ENCODE results near the gene UPK3A. TPM values are rescaled to one million over a fixed set of nuclear protein-coding genes. Genes with fewer than 3 reads are reported as not detected.

UPK3A gene
- total RNA-seq, 1 experiment from 2014 or later: 2.0 TPM

- CTCF ChIA-PET: no interaction called here
Observed at GRCh38 chr22:45331486-45331885, 46.7 kb downstream of the UPK3A start.

GRCh38 chr22:45332001-45332400, 47.3 kb downstream of the UPK3A start:
- H3K9me3 Mint-ChIP-seq (ENCODE audit: unreplicated experiment): no peaks in the 10 kb centered on the region
- DNase-seq: no peak
- intact Hi-C loops (cut with micrococcal nuclease; ENCODE audit: unreplicated experiment): no loop called here
- Histone ChIP-seq H3K36me3 (ENCODE audit: control insufficient read depth, insufficient read depth, low read length) (peaks cover 7% of the 10 kb centered on the region; the same call in 1 of the 2 replicates), H3K27me3 (replicated peaks; ENCODE audit: control insufficient read depth, insufficient read depth, low read length) (no peaks in the 10 kb centered on the region), H3K9me3 (no peaks in the 10 kb centered on the region), H3K4me1 (no peaks in the 10 kb centered on the region), H3K4me3 (ENCODE audit: low read depth, low read length) (no peak overlapping the region)
- BruUV-seq (replicated peaks): no TSS peak
- peaks cover 65% of the 10 kb centered on the region for H3K36me3 Mint-ChIP-seq (ENCODE audit: insufficient read depth, unreplicated experiment)
- no peaks in the 10 kb centered on the region for H3K27me3 Mint-ChIP-seq (ENCODE audit: insufficient read depth, unreplicated experiment)
- H3K4me1 Mint-ChIP-seq (ENCODE audit: low read depth, unreplicated experiment): no peaks in the 10 kb centered on the region
- no peak overlapping the region for H3K27ac Mint-ChIP-seq (ENCODE audit: unreplicated experiment)
- no peak for TF ChIP-seq CTCF (IDR thresholded peaks at IDR 0.05; ENCODE audit: insufficient read depth in 1 of 2, low read depth in 1 of 2, low read length in 1 of 2, severe bottlenecking in 1 of 2, unreplicated experiment in 1 of 2)
- no peak overlapping the region for H3K4me3 Mint-ChIP-seq (ENCODE audit: unreplicated experiment)
- POLR2A ChIA-PET: no interaction called here
- CTCF ChIA-PET: no interaction called here

More at GRCh38 chr22:45331486-45331885, 46.7 kb downstream of the UPK3A start:
- Histone ChIP-seq H3K36me3 (ENCODE audit: control insufficient read depth, insufficient read depth, low read length) (peaks cover 7% of the 10 kb centered on the region; the same call in 1 of the 2 replicates), H3K4me3 (ENCODE audit: low read depth, low read length) (no peak overlapping the region), H3K9me3 (no peaks in the 10 kb centered on the region), H3K4me1 (no peaks in the 10 kb centered on the region), H3K27me3 (replicated peaks; ENCODE audit: control insufficient read depth, insufficient read depth, low read length) (no peaks in the 10 kb centered on the region)
- H3K27me3 Mint-ChIP-seq (ENCODE audit: insufficient read depth, unreplicated experiment): no peaks in the 10 kb centered on the region
- H3K4me1 Mint-ChIP-seq (ENCODE audit: low read depth, unreplicated experiment): no peaks in the 10 kb centered on the region
- no TSS peak for BruUV-seq (replicated peaks)
- peaks cover 64% of the 10 kb centered on the region for H3K36me3 Mint-ChIP-seq (ENCODE audit: insufficient read depth, unreplicated experiment)
- no peak overlapping the region for H3K27ac Mint-ChIP-seq (ENCODE audit: unreplicated experiment)
- POLR2A ChIA-PET: no interaction called here
- TF ChIP-seq CTCF (IDR thresholded peaks at IDR 0.05; ENCODE audit: insufficient read depth in 1 of 2, low read depth in 1 of 2, low read length in 1 of 2, severe bottlenecking in 1 of 2, unreplicated experiment in 1 of 2): no peak
- no peaks in the 10 kb centered on the region for H3K9me3 Mint-ChIP-seq (ENCODE audit: unreplicated experiment)
- DNase-seq: no peak
- intact Hi-C loops (cut with micrococcal nuclease; ENCODE audit: unreplicated experiment): no loop called here
- no peak overlapping the region for H3K4me3 Mint-ChIP-seq (ENCODE audit: unreplicated experiment)

GRCh38 chr22:45334068-45334467, 49.3 kb downstream of the UPK3A start:
- H3K27ac Mint-ChIP-seq (ENCODE audit: unreplicated experiment): no peak overlapping the region
- H3K4me3 Mint-ChIP-seq (ENCODE audit: unreplicated experiment): no peak overlapping the region
- Histone ChIP-seq H3K27me3 (replicated peaks; ENCODE audit: control insufficient read depth, insufficient read depth, low read length) (no peaks in the 10 kb centered on the region), H3K4me1 (no peaks in the 10 kb centered on the region), H3K9me3 (no peaks in the 10 kb centered on the region), H3K36me3 (ENCODE audit: control insufficient read depth, insufficient read depth, low read length) (peaks cover 3% of the 10 kb centered on the region; the same call in 1 of the 2 replicates), H3K4me3 (ENCODE audit: low read depth, low read length) (no peak overlapping the region)
- no peaks in the 10 kb centered on the region for H3K27me3 Mint-ChIP-seq (ENCODE audit: insufficient read depth, unreplicated experiment)
- peaks cover 74% of the 10 kb centered on the region for H3K36me3 Mint-ChIP-seq (ENCODE audit: insufficient read depth, unreplicated experiment)
- no peaks in the 10 kb centered on the region for H3K9me3 Mint-ChIP-seq (ENCODE audit: unreplicated experiment)
- intact Hi-C loops (cut with micrococcal nuclease; ENCODE audit: unreplicated experiment): no loop called here
- no TSS peak for BruUV-seq (replicated peaks)
- POLR2A ChIA-PET: interaction anchor here (0.6 kb wide), 1 partner anchor 73 kb away, joined by 3 read pairs; no protein-coding TSS in a partner anchor
- no peak for DNase-seq
- CTCF ChIA-PET: interaction anchor here (0.6 kb wide), 1 partner anchor 425 kb away, joined by 3 read pairs; no protein-coding TSS in a partner anchor
- no peaks in the 10 kb centered on the region for H3K4me1 Mint-ChIP-seq (ENCODE audit: low read depth, unreplicated experiment)
- no peak for TF ChIP-seq CTCF (IDR thresholded peaks at IDR 0.05; ENCODE audit: insufficient read depth in 1 of 2, low read depth in 1 of 2, low read length in 1 of 2, severe bottlenecking in 1 of 2, unreplicated experiment in 1 of 2)

Data from Caco-2 (cell line).